Activated naive CD4-positive, alpha-beta T cell treated with anti-CD3 and anti-CD28 coated beads, Interleukin-2, amount 50 U/mL, for 16 hours (primary cell): Measurements from ENCODE around the gene DRAP1.
"Not testable (repeated sequence)": the region's sequence is repeated elsewhere in the genome, so short reads cannot be mapped to it uniquely, and the experiment has no call there.

ENCODE experiments used
- DNase-seq: peaks from one replicate; pipeline ENCODE4 v3.0.0-alpha.2; 2020

The DRAP1 gene

DNA sequence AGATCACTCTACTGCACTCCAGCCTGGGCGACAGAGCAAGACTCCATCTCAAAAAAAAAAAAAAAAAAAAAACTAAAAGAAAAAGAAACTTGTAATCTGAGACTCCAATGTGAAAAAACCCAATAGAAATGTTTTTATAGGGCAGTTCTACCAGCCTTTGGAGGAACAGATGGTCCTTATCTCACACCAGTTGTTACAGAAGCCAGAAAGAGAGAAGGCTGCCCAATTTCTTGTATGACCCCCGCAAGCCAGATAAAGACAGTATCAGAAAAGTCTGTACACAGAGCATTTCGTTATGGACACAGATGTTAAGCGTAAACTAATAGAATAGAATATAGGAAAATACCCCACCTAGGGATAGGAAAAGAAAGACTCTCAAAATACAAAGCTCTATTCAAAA is 14.8 kb downstream of the DRAP1 start:
- no peak for DNase-seq

DNA sequence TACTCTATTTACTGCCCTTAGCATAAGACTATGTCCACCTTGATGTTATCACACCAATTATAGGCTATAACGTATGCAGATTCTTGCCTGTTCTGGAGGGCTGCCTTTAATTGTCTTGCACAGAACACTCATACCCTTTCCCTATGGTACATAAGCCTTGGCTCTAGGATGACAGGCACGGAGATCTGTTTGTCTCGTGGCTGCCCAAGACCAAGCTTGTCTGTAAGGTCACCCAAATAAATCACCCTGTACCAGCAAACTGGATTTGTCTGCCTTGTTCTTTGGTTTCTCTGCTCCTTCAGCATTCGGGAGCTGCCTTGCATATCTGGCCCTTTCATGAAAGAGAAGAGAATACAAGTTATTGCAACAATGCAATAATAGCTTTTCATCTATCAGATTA is 18.5 kb downstream of the DRAP1 start:
- DNase-seq = no peak

DNA sequence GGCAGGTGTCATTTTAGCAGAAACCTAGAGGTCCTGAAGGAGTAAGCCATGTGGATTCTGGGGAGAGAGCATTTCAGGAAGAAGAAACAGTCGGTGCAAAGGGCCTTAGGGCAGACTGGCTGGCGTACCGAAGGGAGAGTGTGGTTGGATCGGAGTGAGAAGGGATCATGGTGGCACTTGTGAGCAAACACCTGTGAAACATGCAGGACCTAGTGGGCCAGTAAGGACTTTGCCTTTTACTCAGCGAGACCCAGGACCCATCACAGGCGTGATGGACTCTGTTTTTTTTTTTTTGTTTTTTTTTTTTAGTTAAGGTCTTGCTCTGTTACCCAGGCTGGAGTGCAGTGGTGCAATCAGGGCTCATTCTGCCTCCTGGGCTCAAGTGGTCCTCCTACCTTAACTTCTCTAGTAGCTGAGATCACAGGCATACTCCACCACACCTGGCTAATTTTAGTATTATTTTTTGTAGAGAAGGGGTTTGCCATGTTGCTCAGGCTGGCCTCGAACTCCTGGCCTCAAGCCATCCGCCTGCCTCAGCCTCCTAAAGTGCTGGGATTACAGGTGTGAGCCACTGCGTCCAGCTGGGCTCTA is 22.6 kb downstream of the DRAP1 start:
- no peak for DNase-seq

DNA sequence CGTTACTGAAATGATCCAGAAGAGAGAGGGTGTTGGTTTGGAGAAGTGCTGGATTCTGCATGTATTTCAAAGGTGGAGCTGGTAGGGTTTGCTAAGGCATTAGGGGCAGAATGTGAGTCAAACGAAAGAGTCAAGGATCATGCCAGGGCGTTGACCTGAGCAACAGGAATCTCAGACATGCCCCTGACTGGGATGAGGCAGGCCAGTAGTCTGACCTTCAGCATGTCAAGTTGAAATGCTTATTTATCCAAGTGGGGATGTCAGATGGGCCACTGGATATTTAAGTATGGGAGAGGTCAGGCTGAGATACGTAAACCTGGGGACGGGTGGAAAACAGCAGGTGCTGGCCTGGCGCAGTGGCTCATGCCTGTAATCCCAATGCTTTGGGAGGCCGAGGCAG is 23.3 kb downstream of the DRAP1 start:
- no peak for DNase-seq

DNA sequence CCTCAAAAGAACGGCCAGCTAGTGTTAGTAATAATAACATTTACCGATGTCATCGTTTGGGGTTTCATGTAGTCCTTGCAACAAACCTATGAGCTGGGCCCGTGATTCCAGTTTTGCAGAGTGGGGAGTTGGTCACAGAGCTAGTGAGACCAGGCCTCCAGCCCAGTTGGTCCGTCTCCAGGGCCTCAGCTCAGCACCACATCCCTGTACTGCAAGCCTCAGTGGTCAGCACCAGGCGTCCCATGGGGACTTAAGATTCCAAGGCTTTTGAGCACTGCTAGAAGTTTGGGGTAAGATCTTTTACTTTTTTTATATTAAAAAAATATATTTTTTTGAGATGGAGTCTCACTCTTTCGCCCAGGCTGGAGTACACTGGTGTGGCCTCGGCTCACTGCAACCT is 25.0 kb downstream of the DRAP1 start:
- no peak for DNase-seq

DNA sequence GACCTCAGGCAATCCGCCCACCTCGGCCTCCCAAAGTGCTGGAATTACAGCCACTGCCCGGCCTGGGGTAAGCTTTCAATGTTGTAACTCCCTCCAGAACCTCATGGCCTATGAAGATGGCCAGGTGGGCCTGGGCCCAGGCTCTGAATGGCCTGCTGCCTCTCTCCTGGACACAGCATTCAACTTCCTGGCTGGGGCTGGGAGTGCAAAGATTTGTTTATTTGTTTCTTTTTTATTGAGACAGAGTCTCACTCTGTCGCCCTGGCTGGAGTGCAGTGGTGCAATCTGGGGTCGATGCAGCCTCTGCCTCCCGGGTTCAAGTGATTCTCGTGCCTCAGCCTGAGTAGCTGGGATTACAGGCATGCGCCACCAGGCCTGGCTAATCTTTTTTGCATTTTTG is 25.5 kb downstream of the DRAP1 start:
- no peak for DNase-seq

DNA sequence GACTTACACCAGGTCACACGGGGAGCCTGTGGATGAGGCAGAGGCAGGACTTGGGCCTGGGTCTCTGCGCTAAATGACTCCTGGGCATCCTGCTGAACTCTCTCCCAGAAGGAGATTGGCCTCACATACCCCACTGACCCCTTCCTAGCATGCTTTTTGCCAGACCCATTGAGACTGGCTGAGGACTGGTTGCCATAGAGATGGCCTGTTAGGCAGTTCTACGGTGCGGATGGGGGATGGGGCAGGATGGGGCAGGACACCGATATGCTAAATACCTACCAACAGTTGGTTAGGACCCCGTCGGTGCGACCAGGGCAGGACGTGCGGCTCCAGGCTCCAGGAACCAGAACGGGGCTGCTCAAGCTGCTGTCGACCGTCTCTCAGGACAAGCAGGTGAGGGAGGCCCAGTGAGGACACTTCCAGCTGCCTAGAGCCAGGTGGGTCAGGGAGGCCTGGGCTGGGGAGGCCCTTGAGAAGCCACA is 26.2 kb downstream of the DRAP1 start, which contains the start of gene TSGA10IP:
TSGA10IP (plus strand) TSS at position 51 of the 482 bp plus-strand sequence; CDS start at position 247, 196 bp downstream.
- no peak for DNase-seq

DNA sequence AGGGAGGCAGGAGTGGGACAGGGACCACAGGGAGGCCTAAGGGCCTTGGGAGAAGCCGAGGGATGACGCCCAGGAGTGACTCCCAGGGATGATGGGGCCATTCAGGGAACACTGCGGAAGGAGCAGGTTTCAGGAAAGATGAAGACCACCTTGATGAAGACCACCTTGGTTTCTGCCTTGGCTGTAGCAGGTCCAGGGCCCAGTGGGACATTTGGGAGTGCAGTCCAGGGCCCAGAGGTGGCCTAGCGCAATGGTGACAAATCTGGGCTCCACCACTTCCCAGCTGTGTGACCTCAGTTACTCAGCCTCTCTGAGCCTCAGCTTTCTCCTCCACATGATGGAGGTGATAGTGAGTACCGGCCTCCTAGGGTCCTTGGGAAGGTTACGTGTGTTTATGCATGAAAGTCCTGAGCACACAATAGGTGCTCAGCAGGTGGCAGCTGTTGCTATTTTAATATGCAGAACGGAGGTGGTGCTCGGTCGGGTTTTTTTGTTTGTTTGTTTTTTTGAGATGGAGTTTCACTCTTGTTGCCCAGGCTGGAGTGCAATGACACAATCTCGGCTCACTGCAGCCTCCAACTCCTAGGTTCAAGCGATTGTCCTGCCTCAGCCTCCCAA is 26.8 kb downstream of the DRAP1 start:
- DNase-seq = no peak

DNA sequence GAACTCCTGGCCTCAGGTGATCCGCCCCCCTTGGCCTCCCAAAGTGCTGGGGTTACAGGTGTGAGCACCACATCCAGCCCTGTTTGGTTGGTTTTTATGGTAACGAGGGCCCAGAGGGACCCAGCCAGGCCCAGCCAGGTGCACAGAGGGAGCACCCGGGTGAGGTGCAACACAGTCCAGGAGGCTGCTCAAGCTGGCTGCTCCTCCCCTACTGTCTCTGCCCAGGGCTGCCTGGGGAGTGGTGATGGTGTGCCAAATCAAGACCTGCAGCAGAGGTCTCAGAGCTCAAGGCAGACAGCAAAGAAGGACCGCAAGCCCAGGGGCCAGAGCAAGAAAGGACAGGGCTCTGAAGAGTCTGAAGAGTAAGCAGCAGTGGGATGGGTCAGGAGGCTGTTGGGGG is 27.4 kb downstream of the DRAP1 start:
- DNase-seq = no peak

DNA sequence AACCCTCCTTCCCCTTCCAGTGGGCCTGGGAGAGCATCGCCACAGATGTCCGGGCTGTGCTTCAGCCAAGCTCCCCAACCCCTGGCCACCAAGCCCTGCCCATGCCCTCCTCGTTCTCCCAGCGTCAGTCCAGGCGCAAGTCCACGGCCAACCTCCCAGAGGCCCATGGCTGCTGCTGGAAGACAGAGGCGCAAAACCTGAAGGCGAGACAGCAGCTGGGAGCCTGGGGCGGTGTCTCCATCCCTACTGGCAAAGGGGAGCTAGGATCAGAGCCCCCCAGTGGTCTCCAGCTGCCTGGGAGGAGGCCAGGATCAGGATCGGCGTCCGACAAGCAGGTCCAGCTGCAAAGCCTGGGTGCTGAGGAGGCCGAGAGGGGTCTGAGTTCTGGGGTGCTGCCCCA is 27.9 kb downstream of the DRAP1 start:
- DNase-seq = no peak

DNA sequence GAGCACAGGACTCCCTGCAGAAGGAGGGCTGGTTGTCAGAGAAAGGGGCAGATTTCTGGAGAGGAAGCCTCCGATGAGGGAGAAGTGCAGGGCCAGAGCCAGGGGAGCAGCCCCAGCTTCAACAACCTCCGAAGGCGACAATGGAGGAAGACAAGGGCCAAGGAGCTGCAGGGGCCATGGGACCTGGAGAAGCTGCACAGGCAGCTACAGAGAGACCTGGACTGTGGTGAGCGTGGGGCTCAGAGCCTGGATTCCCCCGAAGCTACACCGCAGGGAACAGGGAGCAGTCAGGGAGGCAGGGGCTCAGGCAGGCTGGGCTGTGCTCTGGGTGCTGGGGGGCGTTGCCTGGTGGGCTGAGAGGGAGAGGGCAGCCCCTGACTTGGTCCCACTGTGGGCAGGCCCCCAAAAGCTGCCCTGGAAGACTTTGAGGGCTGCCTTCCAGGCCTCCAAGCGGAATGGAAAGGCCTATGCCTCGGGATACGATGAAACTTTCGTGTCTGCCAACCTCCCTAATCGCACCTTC is 28.4 kb downstream of the DRAP1 start:
- no peak for DNase-seq

DNA sequence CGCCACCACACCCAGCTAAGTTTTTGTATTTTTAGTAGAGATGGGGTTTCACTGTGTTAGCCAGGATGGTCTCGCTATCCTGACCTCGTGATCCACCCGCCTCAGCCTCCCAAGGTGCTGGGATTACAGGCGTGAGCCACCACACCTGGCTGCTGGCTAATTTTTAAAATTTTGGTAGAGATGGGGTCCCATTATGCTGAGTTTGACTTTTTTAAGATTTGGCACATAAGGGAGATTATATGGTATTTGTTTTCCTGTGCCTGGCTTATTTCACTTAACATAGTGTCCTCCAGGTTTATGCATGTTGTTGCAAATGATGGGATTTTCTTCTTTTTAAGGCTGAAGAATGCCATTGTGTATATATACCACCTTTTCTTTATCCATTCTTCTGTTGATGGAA is 31.5 kb downstream of the DRAP1 start:
- not testable (repeated sequence) for DNase-seq

DNA sequence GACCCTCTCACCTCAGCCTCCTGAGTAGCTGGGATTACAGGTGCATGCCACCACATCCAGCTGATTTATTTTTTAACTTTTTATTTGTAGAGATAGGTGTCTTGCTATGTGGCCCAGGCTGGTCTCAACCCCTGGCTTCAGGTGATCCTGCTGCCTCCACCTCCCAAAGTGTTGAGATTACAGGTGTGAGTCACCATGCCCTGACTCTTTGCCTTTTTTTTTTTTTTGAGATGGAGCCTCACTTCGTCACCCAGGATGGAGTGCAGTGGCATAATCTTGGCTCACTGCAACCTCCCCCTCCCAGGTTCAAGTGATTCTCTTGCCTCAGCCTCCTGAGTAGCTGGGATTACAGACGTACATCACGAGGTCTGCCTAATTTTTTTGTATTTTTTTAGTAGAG is 32.4 kb downstream of the DRAP1 start:
- not testable (repeated sequence) for DNase-seq

DNA sequence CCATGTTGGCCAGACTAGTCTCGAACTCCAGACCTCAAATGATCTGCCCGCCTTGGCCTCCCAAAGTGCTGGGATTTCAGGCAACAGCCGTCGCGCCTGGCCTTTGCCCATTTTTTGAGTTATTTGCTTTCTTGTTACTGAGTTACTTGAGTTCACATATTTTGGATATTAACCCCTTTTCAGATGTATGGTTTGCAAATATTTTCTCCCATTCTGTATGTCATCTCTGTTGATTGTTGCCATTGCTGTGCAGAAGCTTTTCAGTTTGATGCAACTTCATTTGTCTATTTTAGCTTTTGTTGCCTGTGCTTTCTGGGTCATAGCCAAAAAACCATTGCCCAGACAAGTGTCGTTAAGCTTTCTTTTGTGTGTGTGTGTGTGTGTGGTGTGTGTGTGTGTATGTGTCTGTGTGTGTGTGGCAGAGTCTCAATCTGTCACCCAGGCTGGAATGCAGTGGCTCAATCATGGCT is 32.9 kb downstream of the DRAP1 start:
- no peak for DNase-seq

DNA sequence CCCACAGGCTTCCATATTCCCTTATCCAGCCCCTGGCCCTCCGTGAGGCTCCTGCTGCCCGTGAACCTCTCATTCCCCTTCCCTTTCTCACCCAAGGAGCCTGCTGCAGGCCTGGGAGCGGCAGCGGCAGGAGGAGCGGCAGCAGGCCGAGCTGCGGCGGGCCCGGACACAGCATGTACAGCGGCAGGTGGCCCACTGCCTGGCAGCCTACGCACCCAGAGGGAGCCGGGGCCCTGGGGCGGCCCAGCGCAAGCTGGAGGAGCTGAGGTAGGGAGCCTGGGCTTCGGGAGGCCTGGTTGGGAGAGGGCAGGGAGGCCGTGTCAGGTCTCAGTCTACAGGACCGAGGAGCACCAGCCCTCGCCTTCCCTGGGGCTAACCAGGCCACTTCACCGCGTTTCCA is 34.2 kb downstream of the DRAP1 start:
- no peak for DNase-seq

DNA sequence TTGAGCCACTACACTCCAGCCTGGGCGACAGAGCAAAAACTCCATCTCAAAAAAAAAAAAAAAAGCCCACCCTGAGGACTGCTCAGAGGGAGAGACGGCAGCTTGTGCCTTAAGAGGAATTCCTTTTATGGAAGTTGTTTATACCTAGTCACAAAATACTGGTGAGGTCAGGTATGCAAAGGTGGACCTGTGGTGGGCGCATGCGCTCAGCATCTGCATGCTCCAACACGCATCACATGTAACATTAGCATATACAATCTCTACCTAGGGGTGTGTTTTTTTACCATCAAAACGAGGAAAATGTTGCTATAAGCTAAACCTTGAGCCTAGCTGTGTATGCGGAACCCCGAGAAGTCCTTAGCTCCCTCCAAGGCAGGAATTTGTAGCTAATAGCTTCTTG is 35.5 kb downstream of the DRAP1 start:
- DNase-seq = no peak

DNA sequence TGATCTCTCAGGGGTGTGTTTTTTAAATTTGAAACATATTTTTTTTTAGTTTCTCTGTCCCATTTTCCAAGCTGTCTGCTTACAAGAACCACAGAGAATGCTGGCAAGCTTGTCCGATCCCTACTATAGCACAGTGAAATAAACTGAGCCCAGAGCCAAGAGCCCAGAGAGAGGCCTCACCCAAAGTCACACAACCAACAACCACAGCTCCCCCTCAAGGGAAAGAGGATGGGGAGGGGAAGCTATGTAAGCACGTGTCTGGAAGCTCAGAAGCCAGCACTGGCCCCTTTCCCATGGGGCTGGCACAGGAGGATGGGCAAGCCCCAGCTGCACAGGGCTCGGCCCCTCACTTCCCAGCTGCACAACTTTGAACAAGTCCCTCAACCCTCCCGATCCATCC is 39.1 kb downstream of the DRAP1 start:
- no peak for DNase-seq

DNA sequence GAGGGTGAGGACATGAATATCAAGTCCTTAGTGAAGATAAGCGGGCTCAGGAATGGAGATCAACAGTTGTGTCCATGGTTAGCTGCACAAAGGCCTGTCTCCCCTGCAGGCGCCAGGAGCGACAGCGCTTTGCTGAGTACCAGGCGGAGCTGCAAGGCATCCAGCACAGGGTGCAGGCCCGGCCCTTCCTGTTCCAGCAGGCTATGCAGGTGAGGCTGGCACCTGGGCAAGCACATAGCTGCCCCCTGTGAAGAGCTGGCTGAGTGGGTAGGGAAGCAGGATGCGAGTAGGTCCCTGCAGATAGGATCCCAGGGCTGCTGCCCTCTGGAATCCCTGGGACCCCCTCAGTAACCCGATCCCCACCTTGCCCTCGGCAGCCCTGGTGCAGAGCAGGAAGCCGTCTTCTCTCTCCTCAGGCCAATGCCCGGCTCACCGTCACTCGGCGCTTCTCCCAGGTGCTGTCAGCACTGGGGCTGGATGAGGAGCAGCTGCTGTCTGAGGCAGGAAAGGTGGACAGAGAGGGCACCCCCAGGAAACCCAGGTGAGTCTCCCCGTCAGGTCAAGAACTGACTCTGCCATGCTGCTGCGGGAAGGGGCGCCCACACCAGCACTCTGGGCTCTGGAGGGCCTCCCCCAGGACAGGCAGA is 39.7 kb downstream of the DRAP1 start:
- DNase-seq = no peak

DNA sequence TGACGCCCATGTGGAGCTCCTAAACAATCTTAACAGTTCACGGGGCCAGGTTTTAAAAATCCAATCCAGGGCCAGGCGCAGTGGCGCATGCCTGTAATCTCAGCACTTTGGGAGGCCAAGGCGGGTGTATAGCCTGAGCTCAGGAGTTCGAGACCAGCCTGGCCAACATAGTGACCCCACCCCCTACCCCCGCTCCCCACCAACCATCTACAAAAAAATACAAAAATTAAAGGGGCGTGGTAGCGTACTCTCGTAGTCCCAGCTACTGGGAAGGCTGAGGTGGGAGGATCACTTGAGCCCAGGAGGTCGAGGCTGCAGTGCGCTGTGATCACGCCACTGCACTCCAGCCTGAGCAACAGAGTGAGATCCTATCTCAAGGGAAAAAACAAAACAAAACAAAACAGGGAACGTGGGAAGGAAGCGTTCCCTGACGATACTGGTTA is 41.6 kb downstream of the DRAP1 start:
- no peak for DNase-seq

DNA sequence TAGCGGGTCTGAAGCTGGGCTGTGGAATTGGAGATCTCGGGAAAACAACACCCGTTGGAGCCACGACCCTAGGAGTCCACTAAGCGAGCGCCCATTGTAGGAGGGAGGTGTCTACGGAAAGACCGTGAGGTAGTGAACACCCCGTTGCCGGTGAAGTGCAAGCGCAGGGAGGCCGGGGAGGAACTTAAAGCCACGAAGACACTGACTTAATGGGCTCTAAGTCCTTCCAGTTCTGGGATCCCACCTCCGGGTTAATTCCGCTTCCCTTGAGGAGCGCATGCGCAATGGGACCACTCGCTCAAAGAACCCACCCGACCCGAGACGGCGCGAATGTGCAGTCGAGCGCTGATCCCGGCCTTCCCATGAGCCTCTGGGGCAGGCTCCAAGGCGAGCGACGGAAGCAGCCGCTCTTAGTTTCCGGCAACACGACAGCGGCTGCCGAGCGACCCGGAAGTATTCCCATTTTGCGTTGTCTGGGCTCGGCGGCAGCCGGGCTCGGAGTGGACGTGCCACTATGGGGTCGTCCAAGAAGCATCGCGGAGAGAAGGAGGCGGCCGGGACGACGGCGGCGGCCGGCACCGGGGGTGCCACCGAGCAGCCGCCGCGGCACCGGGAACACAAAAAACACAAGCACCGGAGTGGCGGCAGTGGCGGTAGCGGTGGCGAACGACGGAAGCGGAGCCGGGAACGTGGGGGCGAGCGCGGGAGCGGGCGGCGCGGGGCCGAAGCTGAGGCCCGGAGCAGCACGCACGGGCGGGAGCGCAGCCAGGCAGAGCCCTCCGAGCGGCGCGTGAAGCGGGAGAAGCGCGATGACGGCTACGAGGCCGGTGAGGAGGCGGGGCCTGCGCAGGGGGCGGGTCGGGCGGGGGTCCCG is 42.3 kb downstream of the DRAP1 start, which contains the start of gene SART1:
SART1 (plus strand) TSS at position 468 of the 874 bp plus-strand sequence; CDS start at position 515, 47 bp downstream.
- peak; percentile 95 for DNase-seq

DNA sequence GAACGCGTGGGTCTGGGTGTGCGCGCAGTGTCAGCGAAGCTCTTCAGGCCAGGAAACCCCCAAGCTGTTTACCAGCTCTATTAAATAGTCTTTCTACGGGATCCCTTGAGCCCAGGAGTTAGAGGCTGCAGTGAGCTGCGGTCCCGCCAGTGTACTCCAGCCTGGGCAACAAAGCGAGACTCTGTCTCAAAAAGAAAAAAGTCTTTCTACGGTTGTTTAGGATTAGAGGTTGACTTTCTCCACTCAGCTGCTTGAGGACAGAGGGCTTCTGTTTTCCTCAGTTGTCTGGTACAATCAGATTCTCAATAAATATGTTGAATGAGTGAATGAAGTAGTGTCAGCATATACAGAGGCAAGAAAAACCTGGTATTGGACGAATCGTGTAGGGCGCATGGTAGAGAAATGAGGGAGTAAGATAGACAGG is 42.9 kb downstream of the DRAP1 start:
- no peak for DNase-seq

DNA sequence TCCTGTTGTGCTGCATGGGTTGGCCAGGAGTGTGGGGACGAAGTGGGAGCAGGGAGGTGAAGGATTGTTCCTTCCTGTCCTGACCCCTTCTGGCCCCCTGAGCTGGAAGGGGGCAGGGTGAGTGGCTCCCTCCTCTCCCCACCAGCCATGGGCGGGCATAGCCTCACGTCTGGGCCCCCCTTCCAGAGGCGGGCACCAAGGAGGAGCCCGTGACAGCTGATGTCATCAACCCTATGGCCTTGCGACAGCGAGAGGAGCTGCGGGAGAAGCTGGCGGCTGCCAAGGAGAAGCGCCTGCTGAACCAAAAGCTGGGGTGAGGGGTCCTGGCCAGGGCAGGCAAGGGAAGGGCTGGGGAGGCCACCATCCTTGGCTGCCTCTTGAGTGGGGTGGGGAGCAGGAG is 45.7 kb downstream of the DRAP1 start:
- DNase-seq = no peak
